Stimulated activated CD4-positive, alpha-beta T cell treated with anti-CD3 and anti-CD28 coated beads, Interleukin-2, amount 100 ng/mL, for 48 hours (primary cell): Measurements from ENCODE around the gene BCL7A.

Experiments
- DNase-seq, 2 donors: peaks; one replicate each; pipeline ENCODE4 v3.0.0-alpha.2; 2020

Gene BCL7A

DNA sequence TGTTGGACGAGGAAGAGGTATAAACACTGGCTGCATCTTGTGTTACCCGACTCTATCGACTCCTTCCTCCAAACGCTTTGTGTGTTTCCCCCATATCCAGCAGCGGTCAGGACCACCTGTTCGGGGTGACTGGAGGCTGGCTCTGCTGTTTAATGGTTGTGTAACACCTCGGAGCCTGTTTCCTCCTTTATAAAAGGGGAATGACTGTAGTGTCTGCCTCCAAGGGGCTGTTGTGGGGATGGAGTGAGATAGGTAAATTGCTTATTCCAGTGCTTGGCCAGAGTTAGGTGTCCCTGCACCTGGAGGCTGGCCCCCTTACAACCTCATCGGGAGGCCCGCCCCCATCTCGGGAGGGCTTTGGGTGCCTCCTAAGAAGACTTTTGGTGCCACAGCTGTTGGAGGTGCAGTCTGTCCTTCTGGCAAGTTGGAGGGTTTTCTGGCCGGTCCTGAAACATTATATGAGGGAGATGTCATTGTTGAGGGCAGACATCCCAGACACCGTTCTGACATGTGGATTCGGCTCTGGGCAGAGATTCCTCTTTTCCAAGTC is 57.9 kb downstream of the BCL7A start:
- no peak for DNase-seq

- no peak for DNase-seq
These were observed 58.7 kb downstream of the BCL7A start for GRCh38 chr12:122080149-122081082.

- no peak for DNase-seq
These were observed 59.5 kb downstream of the BCL7A start for GRCh38 chr12:122081083-122081696.

- DNase-seq, result no peak
These were observed 60.1 kb downstream of the BCL7A start for GRCh38 chr12:122081697-122082221.

- DNase-seq, result no peak
These were observed 61.1 kb downstream of the BCL7A start for GRCh38 chr12:122082621-122083356.

GRCh38 chr12:122084857-122085405 is 63.2 kb downstream of the BCL7A start:
- no peak for DNase-seq

GRCh38 chr12:122085591-122085990 is 63.9 kb downstream of the BCL7A start:
- DNase-seq, result no peak

GRCh38 chr12:122086116-122086515 is 64.4 kb downstream of the BCL7A start:
- no peak for DNase-seq

DNA sequence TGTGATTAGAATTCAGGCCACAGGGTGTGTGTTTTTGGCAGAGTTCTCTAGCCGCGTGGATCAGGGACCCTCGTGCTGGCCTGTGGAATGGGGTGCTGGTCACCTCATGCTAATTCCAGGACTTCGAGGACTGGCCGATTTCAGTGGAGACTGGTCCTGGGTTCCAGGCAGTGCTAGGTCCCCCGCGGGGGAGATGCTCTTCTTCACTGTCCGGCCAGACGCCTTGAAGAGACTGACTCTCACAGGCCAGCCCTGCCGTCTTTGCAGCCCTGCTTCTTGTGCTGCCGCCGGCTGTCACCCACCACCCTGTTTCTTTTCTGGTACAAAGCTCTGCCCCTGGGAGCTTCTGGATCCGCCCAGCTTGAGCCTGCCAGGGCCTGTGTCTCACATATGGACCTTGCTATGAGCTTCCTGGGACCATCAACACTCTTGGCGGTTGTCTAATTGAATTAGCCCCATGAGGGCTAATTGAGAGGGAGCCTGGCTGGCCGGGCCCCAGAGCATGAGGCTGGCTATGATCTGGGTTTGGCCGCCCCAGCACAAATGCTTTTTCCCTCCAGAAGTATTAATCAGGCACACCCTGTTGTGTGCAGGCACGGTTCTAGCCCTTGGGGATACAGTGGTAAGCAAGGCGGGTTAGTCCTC is 65.1 kb downstream of the BCL7A start:
- no peak for DNase-seq

- no peak for DNase-seq
These were observed 65.9 kb downstream of the BCL7A start for GRCh38 chr12:122087431-122088178.

GRCh38 chr12:122088179-122088810 is 66.6 kb downstream of the BCL7A start:
- DNase-seq, result no peak

- no peak for DNase-seq
These were observed 67.4 kb downstream of the BCL7A start for GRCh38 chr12:122089077-122089476.

- no peak for DNase-seq
These were observed 69.3 kb downstream of the BCL7A start for GRCh38 chr12:122090759-122091515.

DNA sequence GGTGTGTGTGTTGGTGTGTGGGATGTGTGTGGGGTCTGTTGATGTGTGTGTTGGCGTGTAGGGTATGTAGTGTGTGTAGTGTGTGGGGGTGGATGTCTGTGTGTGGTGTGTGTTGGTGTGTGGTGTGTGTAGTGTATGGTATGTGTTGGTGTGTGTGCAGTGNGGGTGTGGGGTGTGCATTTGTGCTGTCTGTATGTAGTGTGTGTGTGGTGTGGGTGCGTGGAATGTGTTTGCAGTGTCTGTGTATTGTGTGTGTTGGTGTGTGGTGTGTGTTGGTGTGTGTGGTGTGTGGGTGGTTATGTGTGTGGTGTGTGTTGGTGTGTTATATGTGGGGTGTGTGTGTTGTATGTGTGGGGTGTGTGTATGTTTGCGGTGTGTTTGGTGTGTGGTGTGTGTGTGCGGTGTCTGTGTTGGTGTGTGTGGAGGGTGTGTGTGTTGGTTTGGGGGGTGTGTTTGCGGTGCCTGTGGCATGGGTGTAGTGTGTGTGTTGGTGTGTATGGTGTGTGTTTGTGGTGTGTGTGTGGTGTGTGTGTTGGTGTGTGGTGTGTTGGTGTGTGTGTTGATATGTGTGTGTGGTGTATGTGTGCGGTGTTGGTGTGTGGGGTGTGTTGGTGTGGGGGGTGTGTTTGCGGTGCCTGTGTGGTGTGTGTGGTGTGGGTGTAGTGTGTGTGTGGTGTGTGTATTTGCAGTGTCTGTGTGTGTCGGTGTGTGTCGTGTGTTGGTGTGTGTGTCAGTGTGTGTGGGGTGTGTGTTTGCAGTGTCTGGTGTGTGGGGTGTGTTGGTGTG is 71.6 kb downstream of the BCL7A start:
- no peak for DNase-seq

GRCh38 chr12:122094137-122094734 is 72.6 kb downstream of the BCL7A start:
- DNase-seq, result no peak

- no peak for DNase-seq
These were observed 73.3 kb downstream of the BCL7A start for GRCh38 chr12:122094735-122095631.

DNA sequence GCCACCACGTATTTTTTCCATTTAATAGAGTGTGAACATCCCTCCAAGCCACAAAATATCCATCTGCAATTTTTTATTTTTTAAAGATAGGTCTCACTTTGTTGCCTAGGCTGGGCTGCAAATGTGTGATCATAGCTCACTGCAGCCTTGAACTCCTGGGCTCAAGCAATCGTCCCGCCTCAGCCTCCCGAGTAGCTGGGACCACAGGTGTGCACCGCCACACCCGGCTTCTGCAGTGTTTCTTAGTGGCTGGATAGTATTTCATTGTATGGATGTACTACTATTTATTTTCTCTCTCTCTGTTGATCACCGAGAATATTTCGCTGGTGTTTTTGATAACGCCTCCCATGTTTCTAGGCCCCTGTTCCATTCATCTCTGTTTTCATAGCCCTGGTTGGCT is 74.3 kb downstream of the BCL7A start:
- no peak for DNase-seq
